Endothelial cell of umbilical vein (primary cell): Measurements from ENCODE around the gene SH3GL1. TPM values are rescaled to one million over a fixed set of nuclear protein-coding genes. Genes with fewer than 3 reads are reported as not detected.

ENCODE experiments used
- BruUV-seq: library from RNA; stranded (reverse); fragments of 400-500 nt; replicated peaks from 2 replicates; lab custom pipeline; 2021; lab: Mats Ljungman, UMichigan
- CTCF ChIA-PET: fragments of 300-600, 350-600 bp; sonication (Branson Sonifier 250); formaldehyde crosslinking; loops from one replicate; lab custom pipeline; 2021; ENCODE audit warnings: antibody characterized with exemption, inconsistent platforms; lab: Charles Lee
- POLR2A ChIA-PET: fragments of 300-600, 350-600 bp; sonication (Branson Sonifier 250); formaldehyde crosslinking; loops from one replicate; lab custom pipeline; 2021; ENCODE audit warnings: antibody characterized with exemption, inconsistent platforms; lab: Charles Lee
- DNase-seq: peaks from one replicate; pipeline ENCODE4 v3.0.0-alpha.2; 2011; ENCODE audit warnings: low read depth, low spot score
- FAIRE-seq: peaks from 2 replicates; lab custom pipeline; 2011; peaks lifted over from hg19 to GRCh38; lab: Jason Lieb, UNC
- H2AFZ ChIP-seq: 2 replicates; pipeline ENCODE4 v1.6.0; 2012; ENCODE audit warnings: low read depth, low read length, control low read depth, inconsistent platforms
- H3K27ac ChIP-seq: 2 replicates; pipeline ENCODE4 v1.5.1; 2011; ENCODE audit warnings: low read depth, mild to moderate bottlenecking, control low read depth, low read length, moderate library complexity; ENCODE audit not compliant: insufficient read depth
- H3K27me3 ChIP-seq, 2 experiments: 2 replicates each; pipeline versions ENCODE4 v1.6.0 to v1.6.1; 2011; ENCODE audit warnings: low read length in 2 of 2, mixed read lengths in 1 of 2; ENCODE audit not compliant: control insufficient read depth in 2 of 2, insufficient read depth in 2 of 2
- H3K36me3 ChIP-seq, 2 experiments: 2 replicates in 1 of 2; 3 replicates in 1 of 2; pipeline ENCODE4 v1.5.1; 2011; ENCODE audit warnings: low read length in 2 of 2, mild to moderate bottlenecking in 1 of 2, moderate library complexity in 1 of 2; ENCODE audit not compliant: control insufficient read depth in 2 of 2, insufficient read depth in 2 of 2; ENCODE audit errors: extremely low read depth in 1 of 2
- H3K4me1 ChIP-seq: 3 replicates; pipeline ENCODE4 v1.5.1; 2011; ENCODE audit warnings: mild to moderate bottlenecking, low read length; ENCODE audit not compliant: control insufficient read depth, insufficient read depth; ENCODE audit errors: extremely low read depth
- H3K4me2 ChIP-seq: 2 replicates; pipeline ENCODE4 v1.6.1; 2011; ENCODE audit warnings: low read length, control low read depth, mixed read lengths; ENCODE audit not compliant: insufficient read depth
- H3K4me3 ChIP-seq, 3 experiments: fragments of 200-600 bp in 1 of 3; sonication (generic), shearing (Covaris generic) in 1 of 3; replicated peaks in 1 of 3; 2 replicates each; pipeline ENCODE4 v1.5.1; 2011 to 2016; ENCODE audit warnings: control low read depth in 3 of 3, low read length in 3 of 3, mild to moderate bottlenecking in 2 of 3, inconsistent platforms in 1 of 3, low read depth in 1 of 3, moderate library complexity in 1 of 3; ENCODE audit not compliant: insufficient read depth in 1 of 3
- H3K79me2 ChIP-seq: 2 replicates; pipeline ENCODE4 v1.6.0; 2012; ENCODE audit warnings: low read length, inconsistent platforms; ENCODE audit not compliant: control insufficient read depth, insufficient read depth
- H3K9ac ChIP-seq: replicated peaks from 2 replicates; pipeline ENCODE3; 2011; ENCODE audit warnings: low read length, control low read depth; ENCODE audit not compliant: insufficient read depth; ENCODE audit errors: extremely low read depth
- H3K9me1 ChIP-seq: replicated peaks from 3 replicates; pipeline ENCODE4 v1.6.0; 2011; ENCODE audit warnings: mild to moderate bottlenecking, low read length; ENCODE audit not compliant: control insufficient read depth, insufficient read depth; ENCODE audit errors: extremely low read depth
- H3K9me3 ChIP-seq: replicated peaks from 2 replicates; pipeline ENCODE4 v1.5.1; 2012; ENCODE audit warnings: low read length, inconsistent platforms; ENCODE audit not compliant: control insufficient read depth, insufficient read depth
- H4K20me1 ChIP-seq: replicated peaks from 2 replicates; pipeline ENCODE3; 2011; ENCODE audit warnings: mild to moderate bottlenecking, low read length; ENCODE audit not compliant: control insufficient read depth, insufficient read depth; ENCODE audit errors: extremely low read depth
- EZH2 ChIP-seq: IDR thresholded peaks from 2 replicates; pipeline ENCODE4 v1.6.1; 2012; ENCODE audit warnings: borderline replicate concordance, low read depth, mild to moderate bottlenecking, moderate library complexity, low read length, inconsistent platforms; ENCODE audit not compliant: severe bottlenecking
- FOS ChIP-seq: IDR thresholded peaks from 2 replicates; pipeline ENCODE4 v1.6.1; 2011; ENCODE audit warnings: mild to moderate bottlenecking, low read length, moderate library complexity, borderline replicate concordance; ENCODE audit not compliant: insufficient read depth
- GATA2 ChIP-seq: IDR thresholded peaks from 2 replicates; pipeline ENCODE4 v1.7.0; 2011; ENCODE audit warnings: low read depth, mild to moderate bottlenecking, moderate library complexity, mixed read lengths, low read length; ENCODE audit not compliant: insufficient read length, insufficient read depth
- JUN ChIP-seq: IDR thresholded peaks from 2 replicates; pipeline ENCODE4 v1.6.1; 2011; ENCODE audit warnings: borderline replicate concordance, low read depth; ENCODE audit not compliant: insufficient read length, insufficient read depth
- MYC ChIP-seq: IDR thresholded peaks from one replicate; pipeline ENCODE4 v1.6.1; 2011; ENCODE audit warnings: mild to moderate bottlenecking, low read depth, low read length
- POLR2A ChIP-seq: IDR thresholded peaks from 2 replicates; pipeline ENCODE4 v1.6.1; 2012; ENCODE audit warnings: low read depth, mild to moderate bottlenecking, control low read depth, low read length
- POLR2AphosphoS5 ChIP-seq: IDR thresholded peaks from 2 replicates; pipeline ENCODE4 v1.6.1; 2012; ENCODE audit warnings: low read depth, mild to moderate bottlenecking, control low read depth, low read length, moderate library complexity; ENCODE audit not compliant: insufficient read depth
- dilution Hi-C: fragments of 300-500 bp; cut with MboI; formaldehyde crosslinking; loops from one replicate; pipeline ENCODE4 v1.15.0; 2019; ENCODE audit warnings: low sequenced_read_pairs; ENCODE audit not compliant: extremely low pct_ligation_motif_present
- intact Hi-C: fragments of 100-400 bp; cut with micrococcal nuclease; formaldehyde crosslinking; loops from one replicate; pipeline ENCODE4 v1.10.0; 2022
- polyA plus RNA-seq, 4 experiments: library from polyadenylated mRNA; depleted of rRNA in 3 of 4; stranded (reverse) in 3 of 4; unstranded in 1 of 4; fragments of >200 nt; gene quantifications; 2 replicates each; pipeline versions ENCODE4 v1.2.1 to v1.2.3, GENCODE V29; 2011 to 2012; ENCODE audit warnings: missing spikeins in 1 of 4
- total RNA-seq: library from RNA; stranded (reverse); gene quantifications from 2 replicates; pipeline ENCODE4 v1.2.3, GENCODE V29; 2021
- TF ChIP-seq, protein P1 (sequence below), 2 donors: IDR thresholded peaks; 1 replicate in 1 of 2; 2 replicates in 1 of 2; pipeline ENCODE4 v1.5.1; 2011; ENCODE audit warnings: low read length in 2 of 2, mild to moderate bottlenecking in 2 of 2, moderate library complexity in 2 of 2, control low read depth in 1 of 2, inconsistent platforms in 1 of 2, low read depth in 1 of 2; ENCODE audit not compliant: insufficient read depth in 1 of 2; ENCODE audit errors: extremely low read depth in 1 of 2
- TF ChIP-seq, protein P2 (sequence below): IDR thresholded peaks from 2 replicates; pipeline ENCODE4 v1.6.1; 2011; ENCODE audit not compliant: insufficient read depth, insufficient read length

SH3GL1 gene
- total and polyA plus RNA-seq, 2 donors (not counting 3 experiments of a cell fraction or from before 2014, with no cell fraction given), result 143 to 145 TPM

DNA sequence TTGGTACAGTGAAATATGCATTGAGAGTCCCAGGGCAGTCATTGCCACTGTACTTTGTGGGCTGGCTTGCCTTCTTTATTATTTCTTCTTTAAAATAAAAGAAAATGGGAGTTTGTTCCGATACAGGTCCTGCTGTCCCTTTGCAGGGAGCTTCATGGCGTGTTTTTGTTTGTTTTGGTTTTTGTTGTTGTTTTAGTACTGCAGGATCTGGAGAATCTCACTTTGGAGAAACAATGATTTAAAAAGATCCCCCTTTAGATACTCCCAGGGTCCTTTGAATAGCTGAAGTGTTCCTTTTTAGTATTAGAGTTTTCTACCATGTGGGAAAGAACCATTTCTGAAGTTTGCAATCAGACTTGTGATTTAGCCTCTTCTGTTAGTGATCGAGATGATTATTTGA lies 13.2 kb upstream of the SH3GL1 start:
- H3K4me1 ChIP-seq, result no peaks in the 10 kb centered on the region
- DNase-seq, result no peak
- H3K4me3 ChIP-seq, result no peak overlapping the region
- POLR2A ChIA-PET, result no interaction called here
- H4K20me1 ChIP-seq, result no peaks in the 10 kb centered on the region
- H3K79me2 ChIP-seq, result peaks cover 20% of the 10 kb centered on the region
- no peak overlapping the region for H3K4me2 ChIP-seq
- dilution Hi-C loops, result loop anchor here (10.0 kb wide), 1 partner anchor 49 kb away; no protein-coding TSS in a partner anchor
- no peaks in the 10 kb centered on the region for H3K9me3 ChIP-seq
- no peak overlapping the region for H3K9ac ChIP-seq
- BruUV-seq, result no TSS peak
- no peaks in the 10 kb centered on the region for H3K36me3 ChIP-seq
- H3K9me1 ChIP-seq, result no peaks in the 10 kb centered on the region
- H3K27ac ChIP-seq, result no peak overlapping the region
- TF ChIP-seq, protein P1, sequence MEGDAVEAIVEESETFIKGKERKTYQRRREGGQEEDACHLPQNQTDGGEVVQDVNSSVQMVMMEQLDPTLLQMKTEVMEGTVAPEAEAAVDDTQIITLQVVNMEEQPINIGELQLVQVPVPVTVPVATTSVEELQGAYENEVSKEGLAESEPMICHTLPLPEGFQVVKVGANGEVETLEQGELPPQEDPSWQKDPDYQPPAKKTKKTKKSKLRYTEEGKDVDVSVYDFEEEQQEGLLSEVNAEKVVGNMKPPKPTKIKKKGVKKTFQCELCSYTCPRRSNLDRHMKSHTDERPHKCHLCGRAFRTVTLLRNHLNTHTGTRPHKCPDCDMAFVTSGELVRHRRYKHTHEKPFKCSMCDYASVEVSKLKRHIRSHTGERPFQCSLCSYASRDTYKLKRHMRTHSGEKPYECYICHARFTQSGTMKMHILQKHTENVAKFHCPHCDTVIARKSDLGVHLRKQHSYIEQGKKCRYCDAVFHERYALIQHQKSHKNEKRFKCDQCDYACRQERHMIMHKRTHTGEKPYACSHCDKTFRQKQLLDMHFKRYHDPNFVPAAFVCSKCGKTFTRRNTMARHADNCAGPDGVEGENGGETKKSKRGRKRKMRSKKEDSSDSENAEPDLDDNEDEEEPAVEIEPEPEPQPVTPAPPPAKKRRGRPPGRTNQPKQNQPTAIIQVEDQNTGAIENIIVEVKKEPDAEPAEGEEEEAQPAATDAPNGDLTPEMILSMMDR (IDR thresholded peaks at IDR 0.05; ENCODE audit: extremely low read depth in 1 of 2, insufficient read depth in 1 of 2, low read depth in 1 of 2, low read length in 2 of 2), result no peak
- no peak overlapping the region for H2AFZ ChIP-seq
- H3K27me3 ChIP-seq, result no peaks in the 10 kb centered on the region
- intact Hi-C loops, result no loop called here
- CTCF ChIA-PET, result no interaction called here
- no peak for FAIRE-seq

DNA sequence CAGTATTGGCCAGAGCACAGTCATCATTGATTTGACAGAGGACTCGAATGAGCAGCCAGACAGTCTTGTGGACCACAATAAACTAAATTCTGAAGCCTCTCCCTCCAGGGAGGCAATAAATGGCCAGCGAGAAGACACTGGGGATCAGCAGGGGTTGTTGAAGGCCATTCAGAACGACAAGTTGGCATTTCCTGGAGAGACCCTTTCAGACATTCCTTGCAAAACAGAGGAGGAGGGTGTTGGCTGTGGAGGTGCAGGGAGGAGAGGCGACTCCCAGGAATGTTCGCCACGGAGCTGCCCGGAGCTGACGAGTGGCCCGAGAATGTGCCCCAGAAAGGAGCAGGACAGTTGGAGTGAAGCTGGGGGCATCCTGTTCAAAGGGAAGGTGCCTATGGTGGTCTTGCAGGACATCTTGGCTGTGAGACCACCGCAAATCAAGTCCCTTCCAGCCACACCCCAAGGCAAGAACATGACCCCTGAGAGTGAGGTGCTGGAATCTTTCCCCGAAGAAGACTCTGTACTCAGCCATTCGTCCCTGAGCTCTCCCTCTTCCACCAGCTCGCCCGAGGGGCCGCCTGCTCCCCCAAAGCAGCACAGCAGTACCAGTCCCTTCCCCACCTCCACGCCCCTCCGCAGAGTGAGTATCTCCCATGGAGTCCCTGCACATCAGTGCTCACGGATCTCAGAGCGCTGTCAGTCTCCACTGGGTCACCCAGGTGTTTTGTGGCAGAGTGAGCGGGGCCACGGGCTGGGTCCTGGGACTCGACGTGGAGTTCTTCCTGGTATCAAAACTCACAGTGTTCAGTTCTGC lies 9.0 kb upstream of the SH3GL1 start:
- H3K4me2 ChIP-seq, result no peak overlapping the region
- H3K79me2 ChIP-seq, result peaks cover 26% of the 10 kb centered on the region
- dilution Hi-C loops, result no loop called here
- CTCF ChIA-PET, result no interaction called here
- no peak overlapping the region for H3K9ac ChIP-seq
- DNase-seq, result no peak
- intact Hi-C loops, result no loop called here
- H3K27ac ChIP-seq, result no peak overlapping the region
- BruUV-seq, result TSS peak; percentile 30
- POLR2A ChIA-PET, result no interaction called here
- no peaks in the 10 kb centered on the region for H3K4me1 ChIP-seq
- no peaks in the 10 kb centered on the region for H3K9me3 ChIP-seq
- H2AFZ ChIP-seq, result no peak overlapping the region
- TF ChIP-seq POLR2A, result no peak
- no peak for TF ChIP-seq EZH2
- TF ChIP-seq, protein P2, sequence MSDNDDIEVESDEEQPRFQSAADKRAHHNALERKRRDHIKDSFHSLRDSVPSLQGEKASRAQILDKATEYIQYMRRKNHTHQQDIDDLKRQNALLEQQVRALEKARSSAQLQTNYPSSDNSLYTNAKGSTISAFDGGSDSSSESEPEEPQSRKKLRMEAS, result no peak
- no peak for TF ChIP-seq JUN
- TF ChIP-seq, protein P1 (IDR thresholded peaks at IDR 0.05; ENCODE audit: extremely low read depth in 1 of 2, insufficient read depth in 1 of 2, low read depth in 1 of 2, low read length in 2 of 2), result no peak
- no peak for TF ChIP-seq MYC
- no peak for TF ChIP-seq POLR2AphosphoS5
- TF ChIP-seq FOS, result no peak
- no peak for TF ChIP-seq GATA2
- H3K9me1 ChIP-seq, result no peaks in the 10 kb centered on the region
- H3K4me3 ChIP-seq, result no peak overlapping the region
- no peaks in the 10 kb centered on the region for H3K36me3 ChIP-seq
- no peaks in the 10 kb centered on the region for H3K27me3 ChIP-seq
- no peaks in the 10 kb centered on the region for H4K20me1 ChIP-seq
- no peak for FAIRE-seq
